OCI-LY1 (cell line): ENCODE results near the gene ECSCR.

Experiments used
- H2AFZ ChIP-seq: fragments of 200-600 bp; sonication (generic), shearing (Covaris generic); 2 replicates; pipeline ENCODE4 v1.6.0; 2014; ENCODE audit warnings: antibody characterized with exemption, mild to moderate bottlenecking, low read length
- H3F3A ChIP-seq: fragments of 200-600 bp; sonication (generic), shearing (Covaris generic); 2 replicates; pipeline ENCODE4 v1.6.0; 2014; ENCODE audit warnings: mild to moderate bottlenecking, antibody characterized with exemption, low read length, moderate library complexity; ENCODE audit not compliant: insufficient read depth
- H3K27ac ChIP-seq: fragments of 200-600 bp; sonication (generic); 2 replicates; pipeline ENCODE4 v1.5.1; 2014; ENCODE audit warnings: low read length, mixed run types, mild to moderate bottlenecking, low read depth; ENCODE audit not compliant: poor library complexity, severe bottlenecking
- H3K27me3 ChIP-seq: fragments of 200-600 bp; sonication (generic); 2 replicates; pipeline ENCODE4 v1.6.0; 2014; ENCODE audit warnings: antibody characterized with exemption, mild to moderate bottlenecking, low read length, moderate library complexity; ENCODE audit not compliant: insufficient read depth
- H3K36me3 ChIP-seq: fragments of 200-600 bp; sonication (generic); 2 replicates; pipeline ENCODE4 v1.6.1; 2014; ENCODE audit warnings: mild to moderate bottlenecking, antibody characterized with exemption, low read length, moderate library complexity, mixed read lengths; ENCODE audit not compliant: insufficient read depth
- H3K4me1 ChIP-seq: fragments of 200-600 bp; sonication (generic); 2 replicates; pipeline ENCODE4 v1.5.1; 2014; ENCODE audit warnings: mild to moderate bottlenecking, low read length, moderate library complexity; ENCODE audit not compliant: insufficient read depth, severe bottlenecking
- H3K4me2 ChIP-seq: fragments of 200-600 bp; sonication (generic), shearing (Covaris generic); 2 replicates; pipeline ENCODE4 v1.6.1; 2014; ENCODE audit warnings: low read length
- H3K4me3 ChIP-seq: fragments of 200-600 bp; sonication (generic); 2 replicates; pipeline ENCODE4 v1.5.1; 2014; ENCODE audit warnings: low read length, low read depth, mild to moderate bottlenecking, mixed read lengths; ENCODE audit not compliant: poor library complexity, severe bottlenecking
- H3K79me2 ChIP-seq: fragments of 200-600 bp; shearing (Covaris generic); 2 replicates; pipeline ENCODE4 v1.6.1; 2016; ENCODE audit warnings: mixed run types, low read length, mixed read lengths; ENCODE audit not compliant: insufficient read depth
- H3K9ac ChIP-seq: fragments of 200-600 bp; sonication (generic), shearing (Covaris generic); 2 replicates; pipeline ENCODE4 v1.6.1; 2014; ENCODE audit warnings: mild to moderate bottlenecking, low read length, mixed read lengths
- H3K9me2 ChIP-seq: fragments of 200-600 bp; sonication (generic), shearing (Covaris generic); 2 replicates; pipeline ENCODE4 v1.6.1; 2014; ENCODE audit warnings: low read depth, mild to moderate bottlenecking, low read length, mixed read lengths
- H3K9me3 ChIP-seq: fragments of 200-600 bp; shearing (Covaris generic); 2 replicates; pipeline ENCODE4 v1.6.1; 2014; ENCODE audit warnings: low read length, mixed read lengths
- H4K20me1 ChIP-seq: fragments of 200-600 bp; sonication (generic), shearing (Covaris generic); 2 replicates; pipeline ENCODE4 v1.6.0; 2016; ENCODE audit warnings: mild to moderate bottlenecking, low read length; ENCODE audit not compliant: insufficient read depth
- EZH2 ChIP-seq: fragments of 200-600 bp; sonication (generic), shearing (Covaris generic); IDR thresholded peaks from 2 replicates; pipeline ENCODE4 v1.8.0; 2017; ENCODE audit warnings: borderline replicate concordance, mixed run types, mild to moderate bottlenecking, antibody characterized with exemption, low read length, moderate library complexity, mixed read lengths
- TF ChIP-seq, protein P1 (sequence below): fragments of 200-600 bp; sonication (generic), shearing (Covaris generic); IDR thresholded peaks from 2 replicates; pipeline ENCODE4 v1.5.1; 2017; ENCODE audit warnings: mild to moderate bottlenecking, antibody characterized with exemption, low read length, moderate library complexity, mixed read lengths

ECSCR gene

DNA sequence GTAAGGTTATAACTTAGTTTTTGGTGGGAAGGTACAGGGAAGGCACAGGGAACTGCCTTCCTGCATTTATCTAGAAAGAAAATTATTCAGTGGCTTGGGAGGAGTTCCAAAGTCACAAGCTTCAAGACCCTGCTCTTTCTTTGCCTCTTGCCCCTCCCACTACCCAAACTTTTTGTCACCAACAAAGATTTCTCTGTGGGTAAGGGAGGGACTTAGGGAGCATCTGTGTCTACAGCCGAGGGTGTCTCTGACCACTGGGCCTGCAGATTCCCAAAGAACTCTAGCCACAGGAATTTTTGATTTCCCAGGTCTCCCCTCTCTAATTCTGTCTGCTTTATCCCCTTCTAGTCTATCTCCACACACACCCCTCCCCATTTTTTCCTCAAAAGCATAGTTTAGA, 2.1 kb downstream of the ECSCR start:
- Histone ChIP-seq H3K36me3 (no peaks in the 10 kb centered on the region), H3K9ac (no peak overlapping the region), H3K4me3 (no peak overlapping the region)

DNA sequence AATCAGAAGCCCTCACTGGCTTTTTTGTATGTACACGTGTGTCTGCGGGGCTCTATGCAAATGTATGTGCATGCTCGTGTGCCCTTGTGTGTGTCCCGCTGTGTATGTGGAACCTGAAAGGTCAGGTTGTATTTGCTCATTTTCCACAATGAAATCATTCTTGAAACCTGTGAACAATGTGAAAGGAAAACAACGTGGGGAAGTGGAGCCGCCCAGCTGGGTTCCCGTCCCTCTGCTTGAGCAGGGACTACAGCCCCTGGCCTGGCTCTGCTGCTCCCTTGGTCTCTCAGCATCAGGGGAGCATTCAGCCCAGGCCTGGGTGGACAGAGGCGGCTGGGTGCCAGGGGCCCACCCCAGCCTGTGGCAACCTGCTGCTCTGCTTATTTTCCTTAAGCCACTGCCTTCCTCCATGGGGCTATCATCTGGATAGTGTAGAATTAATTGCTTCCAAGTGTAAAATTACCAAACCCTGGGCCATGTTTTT, 3.0 kb downstream of the ECSCR start:
- no peak overlapping the region for H3K4me3 ChIP-seq
- H3K9me2 ChIP-seq = no peaks in the 10 kb centered on the region
- no peaks in the 10 kb centered on the region for H3F3A ChIP-seq
- no peak overlapping the region for H2AFZ ChIP-seq
- H3K4me2 ChIP-seq = no peak overlapping the region
- no peaks in the 10 kb centered on the region for H3K4me1 ChIP-seq
- H3K27me3 ChIP-seq = no peaks in the 10 kb centered on the region
- no peaks in the 10 kb centered on the region for H3K79me2 ChIP-seq
- no peaks in the 10 kb centered on the region for H3K36me3 ChIP-seq
- no peak overlapping the region for H3K9ac ChIP-seq
- TF ChIP-seq EZH2 = no peak
- TF ChIP-seq, protein P1, sequence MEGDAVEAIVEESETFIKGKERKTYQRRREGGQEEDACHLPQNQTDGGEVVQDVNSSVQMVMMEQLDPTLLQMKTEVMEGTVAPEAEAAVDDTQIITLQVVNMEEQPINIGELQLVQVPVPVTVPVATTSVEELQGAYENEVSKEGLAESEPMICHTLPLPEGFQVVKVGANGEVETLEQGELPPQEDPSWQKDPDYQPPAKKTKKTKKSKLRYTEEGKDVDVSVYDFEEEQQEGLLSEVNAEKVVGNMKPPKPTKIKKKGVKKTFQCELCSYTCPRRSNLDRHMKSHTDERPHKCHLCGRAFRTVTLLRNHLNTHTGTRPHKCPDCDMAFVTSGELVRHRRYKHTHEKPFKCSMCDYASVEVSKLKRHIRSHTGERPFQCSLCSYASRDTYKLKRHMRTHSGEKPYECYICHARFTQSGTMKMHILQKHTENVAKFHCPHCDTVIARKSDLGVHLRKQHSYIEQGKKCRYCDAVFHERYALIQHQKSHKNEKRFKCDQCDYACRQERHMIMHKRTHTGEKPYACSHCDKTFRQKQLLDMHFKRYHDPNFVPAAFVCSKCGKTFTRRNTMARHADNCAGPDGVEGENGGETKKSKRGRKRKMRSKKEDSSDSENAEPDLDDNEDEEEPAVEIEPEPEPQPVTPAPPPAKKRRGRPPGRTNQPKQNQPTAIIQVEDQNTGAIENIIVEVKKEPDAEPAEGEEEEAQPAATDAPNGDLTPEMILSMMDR = no peak
- H3K9me3 ChIP-seq = no peaks in the 10 kb centered on the region
- no peaks in the 10 kb centered on the region for H4K20me1 ChIP-seq
- H3K27ac ChIP-seq = no peak overlapping the region

More for the DNA sequence above, 2.1 kb downstream of the ECSCR start:
- Histone ChIP-seq H3F3A (no peaks in the 10 kb centered on the region), H3K27ac (no peak overlapping the region), H3K9me3 (no peaks in the 10 kb centered on the region), H4K20me1 (no peaks in the 10 kb centered on the region), H3K27me3 (no peaks in the 10 kb centered on the region), H3K4me2 (no peak overlapping the region), H2AFZ (no peak overlapping the region), H3K79me2 (no peaks in the 10 kb centered on the region), H3K9me2 (no peaks in the 10 kb centered on the region), H3K4me1 (no peaks in the 10 kb centered on the region)
- TF ChIP-seq, protein P1 = no peak
- no peak for TF ChIP-seq EZH2

DNA sequence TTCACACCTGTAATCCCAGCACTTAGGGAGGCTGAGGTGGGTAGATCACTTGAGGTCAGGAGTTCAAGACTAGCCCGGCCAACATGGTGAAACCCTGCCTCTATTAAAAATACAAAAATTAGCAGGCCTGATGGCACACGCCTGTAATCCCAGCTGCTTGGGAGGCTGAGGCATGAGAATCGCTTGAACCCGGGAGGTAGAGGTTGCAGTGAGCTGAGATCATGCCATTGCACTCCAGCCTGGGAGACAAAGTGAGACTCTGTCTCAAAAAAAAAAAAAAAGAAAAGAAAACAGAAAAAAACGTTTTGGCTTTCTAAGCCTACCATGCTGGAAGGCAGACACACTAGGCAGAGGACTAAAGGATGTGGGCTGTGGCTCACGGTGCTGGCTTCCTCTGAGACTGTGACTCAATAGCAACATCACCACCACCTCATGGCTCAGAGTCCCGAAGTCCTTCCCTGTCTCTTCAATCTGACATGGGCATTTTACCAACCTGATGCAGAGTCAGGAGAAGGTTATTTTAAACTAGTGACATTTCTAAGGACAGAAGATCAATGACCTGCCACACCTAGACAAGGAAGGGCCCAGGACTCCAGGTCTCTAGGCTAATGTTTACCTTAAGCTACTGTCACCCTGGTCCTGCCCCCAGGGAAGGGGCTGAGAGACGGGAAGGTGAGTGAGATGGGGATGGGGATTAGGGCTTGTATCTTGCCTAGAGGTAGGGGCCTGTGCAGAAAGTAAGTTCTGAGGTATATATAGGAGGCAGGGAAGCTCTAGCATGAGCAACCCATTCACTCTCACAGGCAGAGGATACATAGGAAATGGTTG, 3.7 kb downstream of the ECSCR start:
- no peaks in the 10 kb centered on the region for H3K4me1 ChIP-seq
- H3K9ac ChIP-seq = no peak overlapping the region
- H3K4me2 ChIP-seq = no peak overlapping the region
- H3K79me2 ChIP-seq = no peaks in the 10 kb centered on the region
- H3K9me3 ChIP-seq = no peaks in the 10 kb centered on the region
- H3K27me3 ChIP-seq = no peaks in the 10 kb centered on the region
- no peak overlapping the region for H3K4me3 ChIP-seq
- no peaks in the 10 kb centered on the region for H4K20me1 ChIP-seq
- no peaks in the 10 kb centered on the region for H3F3A ChIP-seq
- H2AFZ ChIP-seq = no peak overlapping the region
- H3K27ac ChIP-seq = no peak overlapping the region
- no peaks in the 10 kb centered on the region for H3K9me2 ChIP-seq
- no peaks in the 10 kb centered on the region for H3K36me3 ChIP-seq
- TF ChIP-seq, protein P1 = no peak
- no peak for TF ChIP-seq EZH2
